Superior temporal gyrus (tissue), 1 donor: ENCODE measurements around the gene CASP3.
"Not testable (repeated sequence)": the region's sequence is repeated elsewhere in the genome, so short reads cannot be mapped to it uniquely, and the experiment has no call there.

ENCODE experiments used
- DNase-seq: peaks from one replicate; pipeline ENCODE4 v3.0.0-alpha.2; 2016; ENCODE audit errors: extremely low spot score

Gene CASP3

GRCh38 chr4:184636144-184636543 is 13.1 kb downstream of the CASP3 start:
- DNase-seq = no peak

GRCh38 chr4:184635381-184635780 is 13.9 kb downstream of the CASP3 start:
- DNase-seq = no peak

- no peak for DNase-seq
Measured at GRCh38 chr4:184632842-184633241, 16.4 kb downstream of the CASP3 start.

- no peak for DNase-seq
Measured at GRCh38 chr4:184628103-184628502, 21.1 kb downstream of the CASP3 start.

- not testable (repeated sequence) for DNase-seq
Measured at GRCh38 chr4:184625783-184626596, 23.3 kb downstream of the CASP3 start.

- no peak for DNase-seq
Measured at GRCh38 chr4:184624972-184625554, 24.2 kb downstream of the CASP3 start.

- DNase-seq = not testable (repeated sequence)
Measured at GRCh38 chr4:184624504-184624903, 24.7 kb downstream of the CASP3 start.

GRCh38 chr4:184621518-184621917 is 27.7 kb downstream of the CASP3 start:
- no peak for DNase-seq

GRCh38 chr4:184620212-184620867 is 28.9 kb downstream of the CASP3 start:
- no peak for DNase-seq

GRCh38 chr4:184617600-184618196 is 31.5 kb downstream of the CASP3 start:
- DNase-seq = no peak

GRCh38 chr4:184616633-184617551 is 32.4 kb downstream of the CASP3 start:
- no peak for DNase-seq

GRCh38 chr4:184616168-184616567 is 33.1 kb downstream of the CASP3 start:
- not testable (repeated sequence) for DNase-seq

- DNase-seq = no peak
Measured at GRCh38 chr4:184614509-184614908, 34.7 kb downstream of the CASP3 start.

GRCh38 chr4:184613405-184613804 is 35.8 kb downstream of the CASP3 start:
- DNase-seq = no peak

GRCh38 chr4:184612074-184612473 is 37.2 kb downstream of the CASP3 start:
- no peak for DNase-seq

GRCh38 chr4:184607429-184607828 is 41.8 kb downstream of the CASP3 start:
- not testable (repeated sequence) for DNase-seq

- not testable (repeated sequence) for DNase-seq
Measured at GRCh38 chr4:184602857-184603256, 46.4 kb downstream of the CASP3 start.

- not testable (repeated sequence) for DNase-seq
Measured at GRCh38 chr4:184600982-184601381, 48.3 kb downstream of the CASP3 start.

- DNase-seq = no peak
Measured at GRCh38 chr4:184599492-184600135, 49.6 kb downstream of the CASP3 start.

- no peak for DNase-seq
Measured at GRCh38 chr4:184598753-184599491, 50.3 kb downstream of the CASP3 start.
